Measurements from ENCODE around the gene OTOF.

OTOF gene

GRCh38 chr2:26495705-26496297, 17.9 kb upstream of the OTOF start:
- no peak for DNase-seq

- no peak for DNase-seq
Measured at GRCh38 chr2:26494891-26495290, 17.0 kb upstream of the OTOF start.

- no peak for DNase-seq
Measured at GRCh38 chr2:26494199-26494598, 16.3 kb upstream of the OTOF start.

GRCh38 chr2:26493566-26493965, 15.6 kb upstream of the OTOF start:
- DNase-seq: no peak

DNA sequence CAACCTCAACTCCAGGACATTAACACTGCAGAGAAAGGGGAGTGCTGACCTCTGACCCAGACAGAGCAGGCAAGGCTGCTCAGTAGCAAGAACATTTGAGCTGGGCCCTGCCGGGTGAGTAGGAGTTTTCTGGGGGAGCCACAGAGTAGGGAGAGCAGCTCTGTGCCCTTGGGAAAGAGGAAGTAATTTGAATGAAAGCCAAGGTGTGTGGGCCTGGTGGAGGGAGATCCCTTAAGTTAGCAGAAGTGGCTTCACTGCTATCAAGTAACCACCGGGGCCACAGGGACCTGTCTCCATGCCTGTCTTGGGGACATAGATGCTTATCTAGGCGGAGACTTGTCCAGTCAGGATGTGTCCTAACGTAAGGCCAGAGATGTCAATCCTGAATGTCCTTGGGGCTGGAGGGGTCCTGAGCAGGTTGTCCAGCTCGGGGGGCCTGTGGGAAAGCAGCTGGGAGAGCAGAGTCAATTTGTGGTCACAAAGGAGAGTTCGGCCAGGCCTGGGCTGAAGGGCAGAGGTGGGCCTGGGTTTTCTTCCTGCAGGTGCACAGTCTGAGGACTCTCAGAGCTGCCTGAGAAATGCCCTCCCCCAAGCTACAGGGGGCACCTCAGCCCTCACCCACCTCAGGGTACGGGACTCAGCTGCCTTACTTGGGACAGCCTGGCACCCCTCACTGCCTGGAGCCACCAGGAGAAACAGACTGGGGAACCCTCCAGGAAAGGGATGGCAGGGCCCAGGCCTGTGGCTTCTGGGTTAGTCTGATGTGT, 15.0 kb upstream of the OTOF start:
- no peak for DNase-seq

DNA sequence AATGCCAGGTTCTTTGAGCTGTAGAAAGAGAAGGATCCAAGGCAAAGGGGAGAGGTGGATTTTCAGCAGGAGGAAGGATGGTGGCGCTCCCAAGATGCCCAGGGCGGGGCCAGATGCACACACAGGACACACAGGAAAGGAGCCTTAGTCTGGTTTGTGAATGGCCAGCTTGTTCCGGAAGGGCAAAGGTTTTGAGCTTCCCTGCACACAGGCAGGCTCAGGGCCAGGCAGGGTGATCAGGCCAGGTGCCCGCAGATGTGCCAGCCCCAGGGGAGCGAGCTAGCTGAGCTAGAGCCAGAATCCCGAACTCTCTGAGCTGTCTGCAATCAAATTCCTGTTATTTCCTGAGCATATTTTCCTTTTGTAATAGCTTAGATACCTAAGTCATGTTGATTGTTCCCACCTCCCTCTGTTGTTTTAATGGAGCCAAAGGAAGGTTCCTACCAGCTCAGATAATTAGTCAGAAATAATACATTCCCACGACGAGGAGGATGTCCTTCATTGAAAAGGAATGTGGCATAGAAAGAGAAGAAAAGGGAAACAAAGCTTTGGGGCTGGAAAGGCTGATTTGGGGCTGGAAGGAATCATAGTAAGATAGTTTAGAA, 13.7 kb upstream of the OTOF start:
- no peak for DNase-seq

GRCh38 chr2:26489213-26489850, 11.4 kb upstream of the OTOF start:
- DNase-seq: no peak

DNA sequence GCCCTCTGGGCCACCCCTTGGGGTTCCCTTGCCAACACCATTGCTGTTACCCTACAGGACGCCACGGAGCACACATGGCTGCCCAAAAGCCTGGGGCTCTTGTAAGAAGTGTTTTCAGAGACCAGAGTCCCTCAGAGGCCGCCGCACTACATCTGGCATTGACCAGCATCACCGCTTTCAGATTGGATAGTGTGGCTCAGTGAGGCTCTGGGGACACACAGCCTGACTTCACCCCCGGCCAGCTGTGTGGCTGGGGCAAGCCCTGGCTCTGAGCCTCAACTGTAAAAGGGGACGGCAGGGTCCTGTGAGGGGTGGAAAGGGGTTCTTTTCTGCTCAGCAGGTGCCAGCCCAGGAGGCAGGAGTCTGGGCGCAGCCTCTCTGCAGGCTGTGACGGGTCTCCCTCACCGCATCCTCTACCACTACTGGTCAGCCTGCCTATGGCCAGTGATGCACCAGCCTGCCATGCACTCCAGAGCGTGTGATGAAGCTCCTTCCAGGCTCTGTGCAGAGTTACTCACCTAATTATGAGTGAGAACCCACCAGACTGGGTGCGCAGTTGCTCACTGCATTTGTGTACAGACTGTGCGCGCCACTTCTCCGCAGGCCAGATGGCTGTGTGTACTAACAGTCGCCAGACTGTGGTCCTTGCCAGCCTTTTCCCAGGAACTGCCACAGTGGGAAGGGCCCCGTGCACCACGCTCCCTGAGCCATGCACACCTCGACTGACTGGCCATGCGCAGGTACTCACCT, 10.7 kb upstream of the OTOF start:
- no peak for DNase-seq

- no peak for DNase-seq
Measured at GRCh38 chr2:26487192-26487591, 9.3 kb upstream of the OTOF start.

DNA sequence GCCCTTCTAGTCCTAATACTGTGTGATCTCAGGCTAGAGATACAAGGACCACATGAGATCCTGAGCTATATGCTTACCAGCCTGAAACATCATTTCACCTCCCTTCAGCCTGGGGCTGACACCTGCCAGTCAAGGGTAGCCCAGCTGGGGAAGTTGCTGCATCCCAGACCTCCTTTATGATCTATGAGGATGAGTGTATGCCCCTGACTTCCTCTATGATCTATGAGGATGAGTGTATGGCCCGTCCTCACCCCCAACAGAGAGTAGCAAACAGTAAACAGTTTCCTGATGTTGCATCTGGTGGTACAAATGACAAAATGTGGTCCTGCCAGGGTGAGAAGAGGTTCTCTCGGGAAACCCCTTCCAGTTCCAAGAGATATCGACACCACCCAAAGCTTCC, 8.9 kb upstream of the OTOF start:
- DNase-seq: no peak

DNA sequence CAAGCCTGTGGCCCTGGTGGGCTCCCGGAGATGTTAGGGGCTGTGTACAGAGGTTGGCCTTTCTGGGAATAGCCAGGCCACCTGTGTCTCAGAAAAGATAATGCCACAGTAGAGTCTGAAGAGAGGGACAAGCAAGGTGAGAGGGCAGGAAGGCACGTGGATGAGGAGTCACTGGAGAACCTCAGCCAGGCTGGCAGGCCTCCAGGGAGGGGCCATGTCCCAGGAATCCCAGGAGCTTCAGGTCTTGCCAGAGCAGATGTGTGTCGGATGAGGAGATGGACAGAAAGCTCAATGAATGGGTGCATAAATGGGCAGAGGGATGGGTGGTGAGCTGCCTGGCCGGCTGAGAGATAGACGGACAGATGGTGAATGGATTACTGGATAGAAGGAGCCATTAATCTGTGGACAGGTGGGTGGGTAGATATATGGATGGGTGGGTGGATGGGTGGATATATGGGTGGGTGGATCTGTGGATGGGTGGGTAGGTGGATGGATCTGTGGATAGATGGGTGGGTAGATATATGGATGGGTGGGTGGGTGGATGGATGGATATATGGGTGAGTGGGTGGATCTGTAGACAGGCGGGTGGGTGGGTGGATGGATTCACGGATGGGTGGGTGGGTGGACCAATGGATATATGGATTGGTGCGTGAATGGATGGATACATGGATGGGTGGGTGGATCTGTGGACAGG, 7.9 kb upstream of the OTOF start:
- DNase-seq: no peak

DNA sequence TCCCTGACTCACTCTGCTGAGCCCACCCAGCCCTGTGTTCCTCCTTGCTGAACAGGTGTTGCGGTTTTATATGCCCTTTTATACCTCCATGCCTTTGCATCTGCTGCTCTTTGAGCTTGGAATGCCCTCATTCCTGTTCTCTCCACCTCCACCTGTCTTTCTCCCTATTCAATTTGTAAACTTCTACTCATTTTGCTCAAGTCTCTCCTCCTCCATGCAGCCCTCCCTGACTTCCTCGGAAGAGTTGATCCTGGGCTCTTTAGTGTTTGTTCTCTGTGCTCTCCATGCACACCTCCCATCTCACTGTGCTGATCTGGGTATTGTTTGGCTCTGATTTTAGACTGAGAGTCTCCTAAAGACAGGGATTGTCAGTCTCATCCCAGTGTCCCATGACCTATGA, 7.2 kb upstream of the OTOF start:
- no peak for DNase-seq

- DNase-seq: no peak
Measured at GRCh38 chr2:26484579-26484978, 6.7 kb upstream of the OTOF start.

- no peak for DNase-seq
Measured at GRCh38 chr2:26483957-26484565, 6.1 kb upstream of the OTOF start.

- DNase-seq: no peak
Measured at GRCh38 chr2:26483516-26483915, 5.6 kb upstream of the OTOF start.

GRCh38 chr2:26483027-26483326, 5.1 kb upstream of the OTOF start:
- DNase-seq: no peak

DNA sequence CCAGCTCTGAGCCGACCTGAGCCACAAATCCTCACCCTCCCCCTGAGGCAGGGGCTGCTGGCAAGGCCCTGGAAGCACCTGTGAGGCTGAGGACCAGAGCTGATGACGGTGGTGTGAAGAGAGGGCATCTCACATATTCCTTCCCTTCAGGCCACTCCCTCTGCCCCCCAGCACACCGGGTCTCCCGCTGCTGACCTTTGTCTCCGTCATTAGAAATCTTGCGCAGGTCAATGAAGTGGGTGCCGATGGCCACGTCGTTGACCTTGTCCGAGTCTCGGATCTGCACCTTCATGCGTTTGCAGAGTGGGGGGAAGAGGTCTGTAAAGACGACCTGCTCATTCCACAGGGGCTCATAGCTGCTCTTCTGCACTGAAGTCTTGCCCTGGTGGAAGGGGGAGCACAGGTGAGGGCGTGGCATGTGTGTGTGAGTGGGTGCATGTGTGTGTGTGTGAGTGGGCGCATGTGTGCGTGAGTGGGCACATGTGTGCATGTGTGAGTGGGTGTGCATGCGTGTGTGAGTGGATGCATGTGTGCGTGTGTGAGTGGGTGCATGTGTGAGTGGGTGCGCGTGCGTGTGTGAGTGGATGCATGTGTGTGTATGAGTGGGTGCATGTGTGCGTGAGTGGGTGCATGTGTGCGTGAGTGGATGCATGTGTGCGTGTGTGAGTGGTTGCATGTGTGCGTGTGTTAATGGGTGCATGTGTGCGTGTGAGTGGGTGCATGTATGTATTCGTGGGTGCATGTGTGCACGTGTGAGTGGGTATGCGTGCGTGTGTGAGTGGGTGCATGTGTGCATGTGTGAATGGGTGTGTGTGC, 4.5 kb upstream of the OTOF start:
- DNase-seq: no peak

- DNase-seq: no peak
Measured at GRCh38 chr2:26481706-26482105, 3.8 kb upstream of the OTOF start.

DNA sequence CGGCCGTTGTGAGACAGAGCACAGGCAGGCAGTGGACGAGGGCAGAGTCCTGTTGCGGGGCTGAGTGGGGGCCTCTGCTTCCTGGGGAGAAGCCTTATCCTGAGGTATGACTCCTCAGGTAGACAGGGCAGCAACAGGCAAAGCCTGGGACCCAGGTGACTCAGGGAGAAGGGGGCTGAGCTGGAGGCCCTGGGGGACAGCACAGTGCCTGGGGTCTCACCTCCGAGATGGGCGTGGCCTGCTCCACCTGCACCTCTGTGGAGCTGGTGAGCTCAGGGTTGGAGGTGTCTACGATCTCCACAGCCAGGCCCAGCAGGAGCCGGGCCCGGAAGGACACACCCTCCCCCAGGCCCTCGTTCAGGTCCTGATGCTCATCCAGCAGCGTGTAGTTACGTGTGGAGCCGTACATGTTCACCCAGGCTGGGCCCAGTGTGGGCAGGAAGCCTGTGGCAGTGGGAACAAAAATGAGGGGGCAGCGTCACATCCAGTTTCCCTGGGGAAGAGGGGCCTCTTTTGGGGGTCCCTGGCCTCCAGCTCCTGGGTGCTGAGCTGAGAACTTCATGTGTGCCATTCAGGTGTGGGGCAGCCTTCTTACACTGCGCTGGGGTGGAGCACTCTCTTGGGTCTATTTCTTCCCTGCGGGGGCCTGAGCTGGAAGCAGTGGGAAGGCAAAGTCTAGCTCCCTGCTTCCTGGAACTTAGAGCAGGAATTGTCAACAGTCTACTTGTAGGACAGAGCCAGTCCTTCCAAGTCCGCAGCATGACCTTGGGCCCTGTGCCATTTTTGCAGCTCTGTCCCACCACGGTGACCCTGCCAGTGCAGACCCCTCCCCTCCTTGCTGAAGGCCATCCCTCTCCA, 2.9 kb upstream of the OTOF start:
- DNase-seq: no peak

DNA sequence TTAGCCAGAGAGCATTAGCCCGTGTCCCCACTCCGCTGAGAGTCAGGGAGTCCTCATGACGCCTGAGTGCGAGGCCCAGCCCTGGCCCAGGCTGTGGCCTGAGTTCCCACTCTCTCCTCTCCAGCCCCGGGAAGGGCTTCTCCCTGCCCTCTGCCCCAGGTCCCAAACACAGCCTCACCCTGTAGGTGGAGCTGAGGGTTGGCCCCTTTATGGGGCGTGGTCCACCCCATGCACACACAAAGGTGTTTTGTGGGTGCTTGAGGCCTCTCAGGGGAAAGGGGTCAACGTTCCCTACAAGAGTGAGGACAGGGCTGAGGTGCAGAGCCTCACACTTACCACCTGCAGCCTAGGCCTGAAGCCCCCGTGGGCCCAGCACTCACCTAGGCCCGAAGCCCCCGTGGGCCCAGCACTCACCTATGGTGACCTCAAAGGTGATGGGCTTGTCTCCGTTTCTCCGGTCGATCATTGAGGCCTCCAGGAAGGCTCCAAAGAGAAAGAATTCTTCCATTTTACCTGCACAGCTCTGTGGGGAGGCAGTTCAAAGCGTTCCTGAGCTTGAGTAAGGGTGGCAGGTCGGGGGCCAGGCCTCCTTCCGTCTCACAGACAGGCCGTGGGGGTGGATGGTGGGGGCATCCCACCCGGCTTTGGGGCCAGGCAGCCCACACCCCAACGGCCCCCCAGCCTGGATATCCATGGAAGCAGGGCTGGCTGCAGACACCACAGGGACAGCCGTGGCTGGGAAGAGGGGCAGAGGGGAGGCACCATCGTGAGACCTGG, 2.1 kb upstream of the OTOF start:
- no peak for DNase-seq

Measured in stimulated activated naive CD4-positive, alpha-beta T cell (primary cell).